Neuronal stem cell (in vitro differentiated cells): ENCODE measurements around the gene MYO1B.

Experiments used
- DNase-seq: peaks from one replicate; pipeline ENCODE4 v3.0.0-alpha.2; 2013; ENCODE audit warnings: low spot score
- H2AFZ ChIP-seq: one replicate; pipeline ENCODE4 v1.6.1; 2013; ENCODE audit warnings: mild to moderate bottlenecking, low read length, inconsistent platforms
- H2AK5ac ChIP-seq: 2 replicates; pipeline ENCODE4 v1.6.1; 2013; ENCODE audit warnings: low read depth, mild to moderate bottlenecking, inconsistent platforms, low read length, moderate library complexity, mixed read lengths
- H2BK120ac ChIP-seq: 2 replicates; pipeline ENCODE4 v1.6.1; 2013; ENCODE audit warnings: low read depth, mild to moderate bottlenecking, inconsistent platforms, low read length, moderate library complexity, mixed read lengths
- H2BK12ac ChIP-seq: one replicate; pipeline ENCODE4 v1.6.1; 2013; ENCODE audit warnings: low read length, inconsistent platforms
- H2BK15ac ChIP-seq: 2 replicates; pipeline ENCODE4 v1.6.1; 2013; ENCODE audit warnings: mild to moderate bottlenecking, low read length, inconsistent platforms, mixed read lengths
- H2BK5ac ChIP-seq: one replicate; pipeline ENCODE4 v1.6.1; 2013; ENCODE audit warnings: inconsistent platforms, mild to moderate bottlenecking, low read length, moderate library complexity
- H3K14ac ChIP-seq: one replicate; pipeline ENCODE4 v1.6.1; 2013; ENCODE audit warnings: low read length, inconsistent platforms
- H3K18ac ChIP-seq: 2 replicates; pipeline ENCODE4 v1.6.1; 2013; ENCODE audit warnings: low read length, inconsistent platforms
- H3K23ac ChIP-seq: 2 replicates; pipeline ENCODE4 v1.6.1; 2013; ENCODE audit warnings: low read depth, mild to moderate bottlenecking, mixed read lengths, low read length, inconsistent platforms; ENCODE audit not compliant: poor library complexity
- H3K27ac ChIP-seq: replicated peaks from 3 replicates; pipeline ENCODE4 v1.5.1; 2013; ENCODE audit warnings: low read length, inconsistent platforms
- H3K27me3 ChIP-seq, 3 experiments: 2 replicates each; pipeline ENCODE4 v1.6.1; 2013; ENCODE audit warnings: low read length in 3 of 3, mild to moderate bottlenecking in 2 of 3, inconsistent platforms in 1 of 3, low read depth in 1 of 3, mixed read lengths in 1 of 3, moderate library complexity in 1 of 3; ENCODE audit not compliant: control insufficient read depth in 3 of 3, insufficient read depth in 3 of 3
- H3K36me3 ChIP-seq, 2 donors: replicated peaks in 1 of 2; 2 replicates each; pipeline ENCODE4 v1.6.1; 2013; ENCODE audit warnings: low read length in 2 of 2; ENCODE audit not compliant: control insufficient read depth in 2 of 2, insufficient read depth in 2 of 2
- H3K4ac ChIP-seq: 2 replicates; pipeline ENCODE4 v1.6.1; 2013; ENCODE audit warnings: inconsistent platforms, mild to moderate bottlenecking, low read length, moderate library complexity
- H3K4me1 ChIP-seq, 2 donors: 1 replicate in 1 of 2; 2 replicates in 1 of 2; pipeline ENCODE4 v1.6.1; 2013; ENCODE audit warnings: low read length in 2 of 2, low read depth in 1 of 2; ENCODE audit not compliant: control insufficient read depth in 2 of 2, insufficient read depth in 1 of 2
- H3K4me2 ChIP-seq: one replicate; pipeline ENCODE4 v1.6.1; 2013; ENCODE audit warnings: mild to moderate bottlenecking, low read length, inconsistent platforms; ENCODE audit not compliant: insufficient read depth, poor library complexity, severe bottlenecking
- H3K4me3 ChIP-seq, 2 donors: 2 replicates each; pipeline ENCODE4 v1.5.1; 2013; ENCODE audit warnings: low read length in 2 of 2, mild to moderate bottlenecking in 2 of 2, inconsistent platforms in 1 of 2, moderate library complexity in 1 of 2
- H3K79me1 ChIP-seq: one replicate; pipeline ENCODE4 v1.6.1; 2013; ENCODE audit warnings: low read depth, mild to moderate bottlenecking, inconsistent platforms, low read length, moderate library complexity
- H3K9ac ChIP-seq: one replicate; pipeline ENCODE4 v1.6.1; 2013; ENCODE audit warnings: mild to moderate bottlenecking, low read depth, low read length, inconsistent platforms; ENCODE audit not compliant: poor library complexity
- H3K9me3 ChIP-seq, 2 donors: replicated peaks in 1 of 2; 2 replicates each; pipeline versions ENCODE3 to v1.6.1; 2013; ENCODE audit warnings: low read length in 2 of 2, mild to moderate bottlenecking in 2 of 2, inconsistent platforms in 1 of 2, low read depth in 1 of 2, mixed read lengths in 1 of 2, moderate library complexity in 1 of 2; ENCODE audit not compliant: control insufficient read depth in 2 of 2, insufficient read depth in 1 of 2
- H4K8ac ChIP-seq: one replicate; pipeline ENCODE4 v1.6.1; 2013; ENCODE audit warnings: low read depth, mild to moderate bottlenecking, inconsistent platforms, low read length, moderate library complexity
- H4K91ac ChIP-seq: one replicate; pipeline ENCODE4 v1.6.1; 2013; ENCODE audit warnings: low read length, low read depth, mild to moderate bottlenecking, inconsistent platforms; ENCODE audit not compliant: poor library complexity
- WGBS, 2 donors: extraction: QIAGEN DNeasy Blood & Tissue Kit; methylation state at CpG; one replicate each; pipeline ENCODE4 v1.1.7; 2013; ENCODE audit warnings: missing lambda C conversion rate in 2 of 2, mixed read lengths in 1 of 2; ENCODE audit not compliant: insufficient read length in 2 of 2, insufficient replicate concordance in 1 of 2; ENCODE audit errors: extremely low coverage in 2 of 2; 5-methylcytosine and 5-hydroxymethylcytosine counted together

Gene MYO1B

DNA sequence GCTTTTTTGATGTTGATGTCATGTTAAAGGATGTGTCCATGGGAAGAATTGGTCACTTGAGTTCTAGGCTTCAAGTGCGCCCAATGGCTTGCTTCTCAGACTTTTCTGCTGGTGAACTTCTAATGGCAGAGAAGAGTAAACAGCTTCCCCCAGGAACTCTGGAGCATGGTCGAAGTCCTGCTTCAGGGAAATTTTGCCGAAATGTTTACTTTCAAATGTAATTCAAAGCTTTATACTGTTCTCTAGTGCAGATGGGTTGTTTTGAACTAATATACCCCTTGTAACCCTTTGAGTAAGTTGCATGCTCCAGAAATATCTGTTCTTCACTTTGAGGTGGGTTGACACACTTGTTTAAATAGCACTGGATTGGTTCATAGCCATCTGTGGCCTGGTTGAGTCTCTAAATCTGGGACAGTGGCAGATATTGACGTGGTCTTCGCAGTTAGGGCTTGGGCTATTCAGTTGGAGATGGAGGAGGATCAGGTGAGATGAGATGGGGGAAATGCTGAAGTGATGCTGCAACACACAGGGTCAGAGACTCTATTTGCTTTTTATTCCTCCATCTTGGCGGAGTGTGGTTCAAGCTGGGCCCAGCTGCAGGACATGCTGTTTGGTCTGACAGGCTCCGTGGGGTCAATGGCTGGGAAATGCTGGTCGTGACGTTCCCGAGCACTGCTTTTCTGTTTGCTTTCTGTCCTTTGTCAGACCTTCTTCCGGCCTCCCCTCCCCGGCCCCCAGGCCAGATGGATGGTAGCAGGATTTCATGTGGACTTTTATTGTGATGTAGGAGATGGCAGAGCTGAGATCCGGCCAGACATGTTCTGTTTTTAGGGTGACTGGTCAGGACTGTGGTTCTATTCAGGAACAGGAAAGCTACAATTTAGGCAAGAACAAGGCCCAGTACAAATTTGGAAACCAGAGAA lies 35.9 kb downstream of the MYO1B start:
- Histone ChIP-seq H3K4ac (no peak overlapping the region), H3K23ac (no peak overlapping the region)

DNA sequence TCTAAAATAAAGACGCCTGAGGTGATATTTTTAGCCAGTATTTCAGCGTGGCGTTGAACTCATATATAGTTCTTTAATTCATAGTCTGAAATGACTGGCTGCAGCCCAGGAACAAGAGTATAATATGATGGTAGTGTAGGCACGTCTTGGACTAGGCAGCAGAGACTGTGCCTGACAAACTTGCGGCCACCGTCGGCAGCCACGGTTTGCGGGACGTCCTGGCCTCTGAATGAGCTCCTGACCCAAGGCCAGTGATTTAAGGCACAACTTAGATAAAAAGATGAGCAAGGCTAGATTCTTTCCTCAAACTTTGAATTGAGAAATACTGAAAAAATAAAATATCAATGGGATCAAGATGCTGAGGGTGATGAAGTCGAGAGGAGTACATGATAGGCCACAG lies 40.0 kb downstream of the MYO1B start:
- Histone ChIP-seq H3K79me1 (no peaks in the 10 kb centered on the region), H3K27ac (no peak overlapping the region), H3K4me3 (no peak overlapping the region), H3K18ac (no peak overlapping the region), H3K9ac (no peak overlapping the region), H2AFZ (no peak overlapping the region), H4K91ac (no peak overlapping the region), H2BK15ac (no peak overlapping the region), H3K14ac (no peak overlapping the region), H2BK5ac (no peak overlapping the region), H2BK120ac (no peak overlapping the region), H3K9me3 (no peaks in the 10 kb centered on the region), H3K27me3 (no peaks in the 10 kb centered on the region), H3K4me1 (peaks cover 6 to 8% of the 10 kb centered on the region in 2 donors), H2BK12ac (no peak overlapping the region), H4K8ac (no peak overlapping the region), H3K23ac (no peak overlapping the region), H3K36me3 (peaks cover 2 to 46% of the 10 kb centered on the region in 2 donors), H2AK5ac (no peak overlapping the region), H3K4me2 (no peak overlapping the region), H3K4ac (no peak overlapping the region)
- DNase-seq = no peak
- no CpG with 5 or more reads among the region's 11 CpGs for WGBS, 2 donors

More for the DNA sequence above, 35.9 kb downstream of the MYO1B start:
- Histone ChIP-seq H3K36me3 (peaks cover 4 to 83% of the 10 kb centered on the region in 2 donors), H2BK120ac (no peak overlapping the region), H3K9me3 (no peaks in the 10 kb centered on the region), H3K4me2 (no peak overlapping the region), H3K27me3 (no peaks in the 10 kb centered on the region), H3K14ac (no peak overlapping the region), H4K91ac (no peak overlapping the region), H3K27ac (no peak overlapping the region), H3K4me3 (peak overlapping the region in 1 of 2 donors; percentile 42), H4K8ac (peak overlapping the region; percentile 52), H2AK5ac (no peak overlapping the region), H2BK12ac (no peak overlapping the region), H2BK15ac (no peak overlapping the region), H3K4me1 (peaks cover 0 to 8% of the 10 kb centered on the region in 2 donors), H3K9ac (no peak overlapping the region), H3K79me1 (no peaks in the 10 kb centered on the region), H2AFZ (no peak overlapping the region), H2BK5ac (no peak overlapping the region), H3K18ac (peak overlapping the region; percentile 72)
- DNase-seq = no peak
- WGBS, 2 donors = no CpG with 5 or more reads among the region's 13 CpGs

DNA sequence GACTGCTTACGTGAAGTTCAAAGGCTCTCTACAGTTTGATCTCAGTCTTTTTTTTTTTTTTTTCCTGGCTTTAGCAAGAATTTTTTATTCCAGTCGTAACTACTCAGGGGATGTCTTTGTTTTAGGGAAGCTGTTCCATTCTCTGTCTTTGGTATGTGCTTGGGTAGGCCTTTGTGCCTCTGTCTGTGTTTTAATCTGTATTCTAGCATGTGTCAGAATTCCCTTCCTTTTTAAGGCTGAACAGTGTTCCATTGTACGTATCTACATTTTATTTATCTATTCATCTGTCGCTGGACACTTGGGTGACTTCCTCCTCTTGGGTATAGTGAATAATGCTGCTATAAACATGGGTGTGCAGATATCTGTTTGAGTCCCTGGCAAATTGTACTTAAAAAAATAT lies 42.6 kb downstream of the MYO1B start:
- Histone ChIP-seq H3K4ac (no peak overlapping the region), H4K8ac (no peak overlapping the region), H2BK120ac (no peak overlapping the region), H3K27ac (no peak overlapping the region), H3K4me2 (no peak overlapping the region), H3K4me1 (peaks cover 5 to 6% of the 10 kb centered on the region in 2 donors), H3K4me3 (no peak overlapping the region), H2BK15ac (no peak overlapping the region), H3K9ac (no peak overlapping the region), H2BK12ac (no peak overlapping the region), H3K18ac (no peak overlapping the region), H3K9me3 (no peaks in the 10 kb centered on the region), H3K79me1 (no peaks in the 10 kb centered on the region), H3K36me3 (peaks cover 1 to 25% of the 10 kb centered on the region in 2 donors), H2BK5ac (no peak overlapping the region), H4K91ac (no peak overlapping the region), H3K14ac (no peak overlapping the region), H3K23ac (no peak overlapping the region), H3K27me3 (no peaks in the 10 kb centered on the region), H2AK5ac (no peak overlapping the region), H2AFZ (no peak overlapping the region)
- WGBS, 2 donors = no CpG with 5 or more reads among the region's 4 CpGs
- no peak for DNase-seq

DNA sequence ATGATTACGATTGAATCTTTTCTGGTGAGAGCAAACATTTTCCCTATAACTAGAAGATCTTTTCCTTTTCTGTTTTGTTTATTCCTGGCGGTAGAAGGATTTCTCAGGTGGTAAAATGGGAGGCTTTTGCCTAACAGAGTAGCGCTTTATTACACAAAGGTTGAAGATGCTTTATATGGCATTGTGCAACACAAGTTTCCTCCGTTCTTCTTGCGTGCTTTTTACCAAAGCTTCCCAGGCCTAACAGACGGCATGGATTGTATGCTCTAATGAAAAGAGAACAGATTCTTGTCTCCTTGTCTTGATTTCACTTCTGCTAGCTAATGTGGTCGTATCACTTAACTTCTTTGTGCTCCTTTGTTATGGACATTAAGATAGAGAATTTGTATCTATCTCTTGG lies 43.8 kb downstream of the MYO1B start:
- Histone ChIP-seq H2BK120ac (no peak overlapping the region), H4K91ac (no peak overlapping the region), H3K9ac (no peak overlapping the region), H2AK5ac (no peak overlapping the region), H4K8ac (no peak overlapping the region), H3K14ac (no peak overlapping the region), H3K79me1 (no peaks in the 10 kb centered on the region), H3K27me3 (no peaks in the 10 kb centered on the region), H2BK5ac (no peak overlapping the region), H3K18ac (no peak overlapping the region), H3K36me3 (peaks cover 1 to 14% of the 10 kb centered on the region in 2 donors), H3K23ac (no peak overlapping the region), H3K4me3 (no peak overlapping the region), H2BK15ac (no peak overlapping the region), H3K4me1 (peaks cover 5 to 6% of the 10 kb centered on the region in 2 donors), H3K27ac (no peak overlapping the region), H3K4ac (no peak overlapping the region), H3K4me2 (no peak overlapping the region), H2AFZ (no peak overlapping the region), H3K9me3 (no peaks in the 10 kb centered on the region), H2BK12ac (no peak overlapping the region)
- DNase-seq = no peak
- WGBS, 2 donors = no CpG with 5 or more reads among the region's 7 CpGs
